Peyer's patch (tissue), 4 donors: Measurements from ENCODE around the gene KLHL9.

Source experiments
- POLR2A ChIP-seq, 2 donors: fragments of 450-650 bp; IDR thresholded peaks; one replicate each; pipeline ENCODE4 v1.5.1; 2017; ENCODE audit warnings: antibody characterized with exemption in 2 of 2, mild to moderate bottlenecking in 2 of 2, moderate library complexity in 2 of 2
- TF ChIP-seq, protein P1 (sequence below), 6 experiments: fragments of 450-650 bp in 4 of 6; fragments of 200-600 bp in 2 of 6; sonication (generic) in 1 of 6; IDR thresholded peaks; one replicate each; pipeline ENCODE4 v1.5.1; 2017 to 2019; ENCODE audit warnings: antibody characterized with exemption in 6 of 6, mild to moderate bottlenecking in 3 of 6, moderate library complexity in 1 of 6

DNA sequence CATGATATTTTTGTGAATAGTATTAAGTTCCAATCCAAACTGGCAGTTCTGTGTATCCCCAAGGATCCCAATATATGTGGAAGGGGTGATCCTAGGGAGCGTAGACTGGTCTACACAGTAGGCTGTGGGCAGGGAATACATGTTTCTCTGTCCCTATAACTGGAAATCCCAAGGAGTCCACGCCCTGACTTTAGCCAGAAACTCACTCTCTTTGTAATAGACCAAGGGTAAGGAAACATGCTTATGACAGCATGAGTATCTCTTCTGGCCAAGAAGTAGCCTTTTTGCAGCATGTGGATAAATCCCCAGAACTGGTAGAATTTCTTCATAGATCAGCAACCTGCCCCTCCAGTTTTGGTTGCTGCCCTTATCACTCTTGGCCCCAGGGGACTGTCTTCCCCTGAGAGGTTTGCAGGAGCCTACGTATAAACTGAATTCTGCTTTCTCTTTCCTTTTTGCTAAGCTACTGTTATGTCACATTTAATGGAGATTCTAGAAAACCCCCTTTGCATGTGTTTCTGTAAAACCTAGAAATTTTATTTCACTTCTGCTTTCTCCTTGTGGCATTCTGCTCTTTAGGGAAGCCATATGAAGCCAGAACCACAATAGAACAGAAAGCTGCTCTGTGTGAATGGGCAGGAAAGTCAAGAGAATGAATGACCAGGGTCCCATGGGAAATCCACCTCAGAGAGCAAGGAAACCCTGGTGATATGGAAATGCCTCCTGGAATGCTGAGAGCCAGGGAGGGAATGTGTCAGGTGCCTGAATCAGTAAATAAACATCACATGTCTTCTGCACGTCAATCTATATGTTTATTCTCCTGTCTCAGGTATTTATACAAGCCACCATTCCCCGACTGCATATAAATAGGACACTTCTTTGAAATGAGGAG is 46.5 kb upstream of the KLHL9 start:
- TF ChIP-seq, protein P1, sequence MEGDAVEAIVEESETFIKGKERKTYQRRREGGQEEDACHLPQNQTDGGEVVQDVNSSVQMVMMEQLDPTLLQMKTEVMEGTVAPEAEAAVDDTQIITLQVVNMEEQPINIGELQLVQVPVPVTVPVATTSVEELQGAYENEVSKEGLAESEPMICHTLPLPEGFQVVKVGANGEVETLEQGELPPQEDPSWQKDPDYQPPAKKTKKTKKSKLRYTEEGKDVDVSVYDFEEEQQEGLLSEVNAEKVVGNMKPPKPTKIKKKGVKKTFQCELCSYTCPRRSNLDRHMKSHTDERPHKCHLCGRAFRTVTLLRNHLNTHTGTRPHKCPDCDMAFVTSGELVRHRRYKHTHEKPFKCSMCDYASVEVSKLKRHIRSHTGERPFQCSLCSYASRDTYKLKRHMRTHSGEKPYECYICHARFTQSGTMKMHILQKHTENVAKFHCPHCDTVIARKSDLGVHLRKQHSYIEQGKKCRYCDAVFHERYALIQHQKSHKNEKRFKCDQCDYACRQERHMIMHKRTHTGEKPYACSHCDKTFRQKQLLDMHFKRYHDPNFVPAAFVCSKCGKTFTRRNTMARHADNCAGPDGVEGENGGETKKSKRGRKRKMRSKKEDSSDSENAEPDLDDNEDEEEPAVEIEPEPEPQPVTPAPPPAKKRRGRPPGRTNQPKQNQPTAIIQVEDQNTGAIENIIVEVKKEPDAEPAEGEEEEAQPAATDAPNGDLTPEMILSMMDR (IDR thresholded peaks at IDR 0.05) = no peak
- no peak for TF ChIP-seq POLR2A (IDR thresholded peaks at IDR 0.05)
